Measurements from ENCODE around the gene MRM2.

The MRM2 gene

GRCh38 chr7:2220030-2220429 is 22.0 kb downstream of the MRM2 start:
- no peak for DNase-seq

GRCh38 chr7:2219606-2220005 is 22.4 kb downstream of the MRM2 start:
- DNase-seq, result no peak

GRCh38 chr7:2219136-2219535 is 22.9 kb downstream of the MRM2 start:
- no peak for DNase-seq

- no peak for DNase-seq
These were observed 23.6 kb downstream of the MRM2 start for GRCh38 chr7:2218444-2218785.

- no peak for DNase-seq
These were observed 24.1 kb downstream of the MRM2 start for GRCh38 chr7:2217716-2218443.

GRCh38 chr7:2217206-2217605 is 24.8 kb downstream of the MRM2 start:
- DNase-seq, result no peak

GRCh38 chr7:2215851-2216250 is 26.2 kb downstream of the MRM2 start:
- no peak for DNase-seq

- DNase-seq, result no peak
These were observed 27.4 kb downstream of the MRM2 start for GRCh38 chr7:2214636-2215035.

- no peak for DNase-seq
These were observed 28.3 kb downstream of the MRM2 start for GRCh38 chr7:2213551-2214215.

GRCh38 chr7:2212906-2213305 is 29.1 kb downstream of the MRM2 start:
- no peak for DNase-seq

- no peak for DNase-seq
These were observed 30.1 kb downstream of the MRM2 start for GRCh38 chr7:2211926-2212325.

- DNase-seq, result no peak
These were observed 30.6 kb downstream of the MRM2 start for GRCh38 chr7:2211259-2211880.

- DNase-seq, result no peak
These were observed 31.3 kb downstream of the MRM2 start for GRCh38 chr7:2210551-2211258.

GRCh38 chr7:2209961-2210323 is 32.1 kb downstream of the MRM2 start:
- no peak for DNase-seq

GRCh38 chr7:2209146-2209960 is 32.7 kb downstream of the MRM2 start:
- DNase-seq, result peak; percentile 24

- DNase-seq, result no peak
These were observed 33.3 kb downstream of the MRM2 start for GRCh38 chr7:2208712-2209111.

- no peak for DNase-seq
These were observed 36.8 kb downstream of the MRM2 start for GRCh38 chr7:2205036-2205780.

GRCh38 chr7:2204446-2204845 is 37.6 kb downstream of the MRM2 start:
- no peak for DNase-seq

GRCh38 chr7:2203766-2204300 is 38.2 kb downstream of the MRM2 start:
- no peak for DNase-seq

GRCh38 chr7:2202901-2203765 is 38.9 kb downstream of the MRM2 start:
- DNase-seq, result no peak

GRCh38 chr7:2202361-2202761 is 39.6 kb downstream of the MRM2 start:
- DNase-seq, result no peak
